SK-N-SH (cell line): ENCODE measurements around the gene PCARE. TPM values are rescaled to one million over a fixed set of nuclear protein-coding genes. Genes with fewer than 3 reads are reported as not detected.

Source experiments
- CTCF ChIA-PET: fragments of 300-600, 350-600 bp; formaldehyde crosslinking; extraction: SDS; loops from one replicate; lab custom pipeline; 2021; lab: Yijun Ruan, JAX
- POLR2A ChIA-PET: fragments of 350-600 bp; sonication (Branson Sonifier 250); formaldehyde crosslinking; extraction: SDS; loops from one replicate; lab custom pipeline; 2020; ENCODE audit warnings: antibody characterized with exemption, inconsistent platforms; lab: Yijun Ruan, JAX
- DNase-seq: peaks from one replicate; pipeline ENCODE4 v3.0.0; 2012
- H2AFZ ChIP-seq: fragments of 200-600 bp; sonication (generic); 2 replicates; pipeline ENCODE4 v1.8.1; 2016; ENCODE audit warnings: antibody characterized with exemption, mild to moderate bottlenecking, low read depth
- H3F3A ChIP-seq: fragments of 200-600 bp; sonication (generic); replicated peaks from 2 replicates; pipeline ENCODE3; 2016; ENCODE audit warnings: antibody characterized with exemption, mild to moderate bottlenecking; ENCODE audit not compliant: insufficient read depth
- H3K27ac ChIP-seq, 2 experiments: fragments of 200-500 bp in 1 of 2; fragments of 200-600 bp in 1 of 2; sonication (Bioruptor generic) in 1 of 2; sonication (generic), shearing (Covaris generic) in 1 of 2; 2 replicates each; pipeline versions ENCODE4 v1.5.1 to v1.6.1; 2014 to 2016; ENCODE audit warnings: low read depth in 2 of 2, inconsistent platforms in 1 of 2, low read length in 1 of 2, mild to moderate bottlenecking in 1 of 2, mixed read lengths in 1 of 2
- H3K27me3 ChIP-seq: fragments of 200-600 bp; sonication (generic), shearing (Covaris generic); 2 replicates; pipeline ENCODE4 v1.6.1; 2016; ENCODE audit warnings: mixed run types; ENCODE audit not compliant: insufficient read depth
- H3K36me3 ChIP-seq, 2 experiments: fragments of 200-500 bp in 1 of 2; fragments of 200-600 bp in 1 of 2; sonication (Bioruptor generic) in 1 of 2; sonication (generic) in 1 of 2; replicated peaks in 1 of 2; 2 replicates each; pipeline versions ENCODE3 to v1.5.1; 2014 to 2016; ENCODE audit warnings: low read length in 1 of 2, mild to moderate bottlenecking in 1 of 2; ENCODE audit not compliant: insufficient read depth in 2 of 2, control insufficient read depth in 1 of 2
- H3K4me1 ChIP-seq, 2 experiments: fragments of 200-500 bp in 1 of 2; fragments of 200-600 bp in 1 of 2; sonication (Bioruptor generic) in 1 of 2; sonication (generic), shearing (Covaris generic) in 1 of 2; 2 replicates each; pipeline versions ENCODE4 v1.5.1 to v1.6.1; 2014 to 2016; ENCODE audit warnings: low read depth in 1 of 2, low read length in 1 of 2, mixed run types in 1 of 2; ENCODE audit not compliant: insufficient read depth in 2 of 2, control insufficient read depth in 1 of 2
- H3K4me2 ChIP-seq: fragments of 200-600 bp; sonication (generic), shearing (Covaris generic); 2 replicates; pipeline ENCODE4 v1.6.1; 2017; ENCODE audit warnings: mixed run types
- H3K4me3 ChIP-seq, 2 experiments: fragments of 200-500 bp in 1 of 2; fragments of 200-600 bp in 1 of 2; sonication (Bioruptor generic) in 1 of 2; sonication (generic), shearing (Covaris generic) in 1 of 2; 2 replicates each; pipeline versions ENCODE4 v1.5.1 to v1.8.1; 2014 to 2016; ENCODE audit warnings: low read depth in 2 of 2, inconsistent platforms in 1 of 2, low read length in 1 of 2, mild to moderate bottlenecking in 1 of 2, mixed read lengths in 1 of 2, moderate library complexity in 1 of 2
- H3K79me2 ChIP-seq: fragments of 200-600 bp; sonication (generic); 2 replicates; pipeline ENCODE4 v1.8.1; 2017; ENCODE audit warnings: mild to moderate bottlenecking; ENCODE audit not compliant: insufficient read depth
- H3K9ac ChIP-seq: fragments of 200-600 bp; sonication (generic); 2 replicates; pipeline ENCODE4 v1.6.1; 2017; ENCODE audit warnings: mixed run types
- H3K9me2 ChIP-seq: fragments of 200-600 bp; sonication (generic); 2 replicates; pipeline ENCODE4 v1.6.1; 2017; ENCODE audit warnings: mixed run types
- H3K9me3 ChIP-seq: fragments of 200-600 bp; sonication (generic); 2 replicates; pipeline ENCODE4 v1.6.1; 2017; ENCODE audit warnings: mixed run types, mild to moderate bottlenecking, moderate library complexity
- H4K20me1 ChIP-seq: fragments of 200-600 bp; sonication (generic); 2 replicates; pipeline ENCODE4 v1.6.1; 2017; ENCODE audit warnings: mild to moderate bottlenecking, mixed run types; ENCODE audit not compliant: insufficient read depth
- CHD2 ChIP-seq: fragments of 150-350 bp; IDR thresholded peaks from 2 replicates; pipeline ENCODE4 v1.6.1; 2018; ENCODE audit warnings: low read length; ENCODE audit not compliant: partially characterized antibody
- ELF1 ChIP-seq: IDR thresholded peaks from 2 replicates; pipeline ENCODE4 v1.4.0; 2012
- EP300 ChIP-seq, 2 experiments: IDR thresholded peaks; 2 replicates each; pipeline versions ENCODE4 v1.4.0 to v1.6.1; 2012; ENCODE audit warnings: borderline replicate concordance in 1 of 2, low read depth in 1 of 2, low read length in 1 of 2
- FOSL2 ChIP-seq: IDR thresholded peaks from 2 replicates; pipeline ENCODE4 v1.4.0; 2012; ENCODE audit warnings: low read depth, mild to moderate bottlenecking, moderate library complexity, borderline replicate concordance
- FOXJ3 ChIP-seq: sonication (generic); formaldehyde crosslinking; IDR thresholded peaks from 2 replicates; pipeline ENCODE4 v1.5.1; 2020; ENCODE audit warnings: mild to moderate bottlenecking, missing genetic modification reagents
- FOXM1 ChIP-seq: IDR thresholded peaks from 2 replicates; pipeline ENCODE4 v1.4.0; 2012; ENCODE audit warnings: low read depth, mild to moderate bottlenecking
- GABPA ChIP-seq: IDR thresholded peaks from 2 replicates; pipeline ENCODE4 v1.4.0; 2012; ENCODE audit warnings: low read depth, mild to moderate bottlenecking
- GATA2 ChIP-seq: sonication (generic); formaldehyde crosslinking; IDR thresholded peaks from 2 replicates; pipeline ENCODE4 v1.5.0; 2020; ENCODE audit warnings: mild to moderate bottlenecking, missing genetic modification reagents
- MEF2A ChIP-seq: IDR thresholded peaks from 2 replicates; pipeline ENCODE4 v1.4.0; 2012; ENCODE audit warnings: low read depth, borderline replicate concordance
- NFIC ChIP-seq: IDR thresholded peaks from 2 replicates; pipeline ENCODE4 v1.4.0; 2012; ENCODE audit warnings: borderline replicate concordance
- RCOR1 ChIP-seq: fragments of 150-350 bp; IDR thresholded peaks from 2 replicates; pipeline ENCODE4 v1.6.1; 2017; ENCODE audit warnings: antibody characterized with exemption, low read length
- RFX5 ChIP-seq: IDR thresholded peaks from 2 replicates; pipeline ENCODE4 v1.6.1; 2012; ENCODE audit warnings: mild to moderate bottlenecking, improper control_type of control experiment, low read length
- SMC3 ChIP-seq: IDR thresholded peaks from 2 replicates; pipeline ENCODE4 v1.6.1; 2012; ENCODE audit warnings: low read depth, low read length, improper control_type of control experiment
- TCF12 ChIP-seq: IDR thresholded peaks from 2 replicates; pipeline ENCODE4 v1.4.0; 2012
- USF2 ChIP-seq: fragments of 150-350 bp; IDR thresholded peaks from 2 replicates; pipeline ENCODE4 v1.6.1; 2017; ENCODE audit warnings: antibody characterized with exemption, low read length, low read depth, borderline replicate concordance
- YY1 ChIP-seq: IDR thresholded peaks from 2 replicates; pipeline ENCODE4 v1.4.0; 2012; ENCODE audit warnings: low read depth, mild to moderate bottlenecking
- WGBS: methylation state at CpG from one replicate; pipeline ENCODE4 v1.1.6; 2017; ENCODE audit warnings: low lambda C conversion rate; 5-methylcytosine and 5-hydroxymethylcytosine counted together
- polyA plus RNA-seq, 3 experiments: library from polyadenylated mRNA; depleted of rRNA; stranded (reverse); fragments of >200 nt; gene quantifications; 2 replicates each; pipeline ENCODE4 v1.2.3, GENCODE V29; 2012
- TF ChIP-seq, protein P1 (sequence below): IDR thresholded peaks from 2 replicates; pipeline ENCODE4 v1.6.1; 2012; ENCODE audit warnings: mild to moderate bottlenecking, low read depth, low read length, moderate library complexity

PCARE gene
- polyA plus RNA-seq, 1 of the 3 experiments (the other 2 are of a cell fraction): not detected

DNA sequence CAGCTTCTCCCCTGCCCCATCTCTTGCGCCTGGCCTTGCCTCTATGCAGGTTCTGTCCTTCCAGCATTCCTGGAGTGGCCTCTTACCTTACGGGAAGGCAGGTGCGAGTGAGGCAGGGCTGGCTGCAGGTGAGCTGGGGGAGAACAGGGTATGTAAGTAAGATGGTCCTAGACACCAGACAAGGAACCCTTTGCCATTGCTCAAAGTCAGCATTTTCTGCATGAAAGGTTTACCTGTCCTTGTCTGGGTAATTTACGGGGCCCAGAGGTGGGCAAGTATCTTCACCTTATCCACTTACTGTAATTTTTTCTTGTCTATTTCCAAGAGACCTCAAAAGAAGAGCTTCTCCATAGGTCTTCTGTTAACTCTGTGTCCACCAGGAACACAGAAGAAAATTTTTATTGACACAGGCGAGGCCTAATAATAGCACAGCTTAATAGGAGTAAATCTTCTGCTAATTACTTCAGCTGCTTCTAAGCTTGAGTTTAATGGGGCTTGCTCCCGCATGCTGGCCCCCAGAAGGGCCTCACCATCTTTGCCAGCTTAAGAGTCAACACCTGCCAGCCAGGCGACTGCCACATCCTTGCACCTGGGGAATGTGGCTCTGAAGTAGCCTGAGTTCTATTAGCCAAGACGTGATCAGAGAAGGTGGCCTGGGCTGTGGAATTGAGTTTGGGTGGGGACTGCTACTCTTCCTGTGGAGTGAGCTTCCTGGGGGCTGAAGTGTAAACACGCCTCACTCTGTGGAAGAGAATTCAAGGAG, 27.1 kb downstream of the PCARE start:
- ChIA-PET POLR2A (no interaction called here), CTCF (interaction anchor here (0.7 to 1.0 kb wide), 4 partner anchors 12 to 875 kb away, joined by 3 to 4 read pairs (median 3); no protein-coding TSS in a partner anchor)
- Histone ChIP-seq H3K27ac (no peak overlapping the region), H3K9ac (no peak overlapping the region), H3K4me3 (no peak overlapping the region), H2AFZ (no peak overlapping the region), H4K20me1 (no peaks in the 10 kb centered on the region), H3K79me2 (no peaks in the 10 kb centered on the region), H3K27me3 (peaks cover 5% of the 10 kb centered on the region; the same call in 1 of the 2 replicates), H3K4me1 (peaks cover 0 to 22% of the 10 kb centered on the region in 2 experiments; a peak in 2 of 4 replicates), H3K4me2 (no peak overlapping the region), H3F3A (no peaks in the 10 kb centered on the region), H3K9me2 (no peaks in the 10 kb centered on the region), H3K36me3 (no peaks in the 10 kb centered on the region), H3K9me3 (no peaks in the 10 kb centered on the region)
- TF ChIP-seq YY1 (no peak), CHD2 (no peak), ELF1 (no peak), MEF2A (no peak), EP300 (IDR thresholded peaks at IDR 0.05; ENCODE audit: borderline replicate concordance in 1 of 2, low read depth in 1 of 2, low read length in 1 of 2) (no peak), SMC3 (no peak), FOXJ3 (CRISPR knock-in tag) (no peak), TCF12 (no peak), GATA2 (no peak), RCOR1 (no peak), RFX5 (no peak), FOXM1 (no peak), USF2 (no peak), GABPA (no peak), NFIC (no peak), FOSL2 (no peak)
- TF ChIP-seq, protein P1, sequence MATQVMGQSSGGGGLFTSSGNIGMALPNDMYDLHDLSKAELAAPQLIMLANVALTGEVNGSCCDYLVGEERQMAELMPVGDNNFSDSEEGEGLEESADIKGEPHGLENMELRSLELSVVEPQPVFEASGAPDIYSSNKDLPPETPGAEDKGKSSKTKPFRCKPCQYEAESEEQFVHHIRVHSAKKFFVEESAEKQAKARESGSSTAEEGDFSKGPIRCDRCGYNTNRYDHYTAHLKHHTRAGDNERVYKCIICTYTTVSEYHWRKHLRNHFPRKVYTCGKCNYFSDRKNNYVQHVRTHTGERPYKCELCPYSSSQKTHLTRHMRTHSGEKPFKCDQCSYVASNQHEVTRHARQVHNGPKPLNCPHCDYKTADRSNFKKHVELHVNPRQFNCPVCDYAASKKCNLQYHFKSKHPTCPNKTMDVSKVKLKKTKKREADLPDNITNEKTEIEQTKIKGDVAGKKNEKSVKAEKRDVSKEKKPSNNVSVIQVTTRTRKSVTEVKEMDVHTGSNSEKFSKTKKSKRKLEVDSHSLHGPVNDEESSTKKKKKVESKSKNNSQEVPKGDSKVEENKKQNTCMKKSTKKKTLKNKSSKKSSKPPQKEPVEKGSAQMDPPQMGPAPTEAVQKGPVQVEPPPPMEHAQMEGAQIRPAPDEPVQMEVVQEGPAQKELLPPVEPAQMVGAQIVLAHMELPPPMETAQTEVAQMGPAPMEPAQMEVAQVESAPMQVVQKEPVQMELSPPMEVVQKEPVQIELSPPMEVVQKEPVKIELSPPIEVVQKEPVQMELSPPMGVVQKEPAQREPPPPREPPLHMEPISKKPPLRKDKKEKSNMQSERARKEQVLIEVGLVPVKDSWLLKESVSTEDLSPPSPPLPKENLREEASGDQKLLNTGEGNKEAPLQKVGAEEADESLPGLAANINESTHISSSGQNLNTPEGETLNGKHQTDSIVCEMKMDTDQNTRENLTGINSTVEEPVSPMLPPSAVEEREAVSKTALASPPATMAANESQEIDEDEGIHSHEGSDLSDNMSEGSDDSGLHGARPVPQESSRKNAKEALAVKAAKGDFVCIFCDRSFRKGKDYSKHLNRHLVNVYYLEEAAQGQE: no peak
- 68% methylated on average over 9 of the region's 9 CpGs for WGBS
- no peak for DNase-seq
